Measurements from ENCODE around the gene PRKACA.

DNA sequence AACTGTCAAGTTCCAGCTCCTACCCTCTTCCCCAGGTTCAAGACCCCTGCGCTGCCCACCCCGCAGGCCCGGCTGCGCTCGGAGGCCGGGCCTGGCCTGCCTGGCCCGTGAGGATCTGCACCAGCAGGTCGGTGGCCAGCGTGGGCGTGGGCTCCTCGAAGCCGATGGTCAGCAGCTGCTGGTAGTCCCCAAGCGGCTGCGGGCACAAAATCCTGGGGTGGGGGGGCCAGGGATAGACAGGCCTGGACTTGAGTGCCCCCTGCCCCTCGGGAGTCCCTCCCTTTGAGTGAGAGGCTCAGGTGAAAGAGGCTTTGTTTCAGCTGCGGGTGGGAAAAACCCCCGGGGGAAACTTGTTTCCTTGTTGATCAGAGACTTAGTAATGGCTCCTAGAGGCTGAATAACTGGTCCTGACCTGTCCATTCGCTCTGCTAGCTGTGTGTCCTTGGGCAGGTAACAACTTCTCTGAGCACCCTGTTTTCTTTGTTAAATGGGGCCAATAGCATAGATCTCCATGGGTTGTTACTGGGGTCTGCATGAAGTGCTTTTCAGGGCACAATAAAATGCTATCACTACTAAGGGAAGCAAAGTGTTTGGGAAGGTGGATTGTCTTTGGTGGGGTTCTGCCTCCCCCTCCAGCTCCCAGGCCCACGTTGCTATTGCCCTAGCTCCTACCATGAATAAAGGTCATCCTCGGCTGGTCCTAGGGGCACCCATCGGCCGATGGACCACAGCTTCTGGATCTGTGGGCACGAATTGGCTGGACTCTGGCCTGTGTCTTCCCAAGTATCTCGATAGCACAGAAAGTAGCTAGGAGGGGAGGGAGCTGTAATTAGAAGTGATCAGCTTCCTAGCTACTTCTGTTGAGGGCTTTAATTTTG, 35.5 kb downstream of the PRKACA start:
- TF ChIP-seq CTCF (IDR thresholded peaks at IDR 0.05) (no peak), POLR2A (IDR thresholded peaks at IDR 0.05) (no peak)

Measured in vagina (tissue), 2 donors.